Right lobe of liver (tissue), 4 donors: Measurements from ENCODE around the gene RNF111.

Experiments
- CTCF ChIP-seq, 4 donors: fragments of 200-600 bp in 3 of 4; fragments of 450-650 bp in 1 of 4; IDR thresholded peaks; one replicate each; pipeline versions ENCODE4 v1.5.1 to v1.8.0; 2016 to 2022; ENCODE audit warnings: antibody characterized with exemption in 4 of 4, mild to moderate bottlenecking in 2 of 4
- POLR2A ChIP-seq: fragments of 450-650 bp; IDR thresholded peaks from one replicate; pipeline ENCODE4 v1.6.1; 2017; ENCODE audit warnings: antibody characterized with exemption, mild to moderate bottlenecking
- donor health status: DM: no; HTN: no; CAD: no.
- donor health status: DM: no; HTN: no; CAD: no.
- donor health status: DM: no; HTN: yes; CAD: no.

- TF ChIP-seq CTCF (IDR thresholded peaks at IDR 0.05) (no peak), POLR2A (no peak)
Observed at GRCh38 chr15:58992181-58992580, 4.7 kb downstream of the RNF111 start.
